Esophagus muscularis mucosa (tissue), 4 donors: Measurements from ENCODE around the gene LRRC42.

Experiments
- CTCF ChIP-seq, 3 experiments: fragments of 200-600 bp in 2 of 3; fragments of 450-650 bp in 1 of 3; sonication (generic) in 2 of 3; IDR thresholded peaks; one replicate each; pipeline ENCODE4 v1.5.1; 2017 to 2019; ENCODE audit warnings: antibody characterized with exemption in 3 of 3, mild to moderate bottlenecking in 2 of 3, moderate library complexity in 1 of 3
- EP300 ChIP-seq: sonication (generic); formaldehyde crosslinking; IDR thresholded peaks from one replicate; pipeline ENCODE4 v1.6.1; 2017; ENCODE audit warnings: antibody characterized with exemption
- POLR2A ChIP-seq: fragments of 450-650 bp; IDR thresholded peaks from one replicate; pipeline ENCODE4 v1.6.1; 2017; ENCODE audit warnings: antibody characterized with exemption, moderate library complexity, mild to moderate bottlenecking, low read depth
- POLR2AphosphoS5 ChIP-seq, 2 donors: sonication (generic); formaldehyde crosslinking; IDR thresholded peaks; one replicate each; pipeline ENCODE4 v1.6.1; 2017; ENCODE audit warnings: antibody characterized with exemption in 2 of 2

- no peak for TF ChIP-seq POLR2AphosphoS5 (IDR thresholded peaks at IDR 0.05)
- TF ChIP-seq CTCF (IDR thresholded peaks at IDR 0.05): no peak
- no peak for TF ChIP-seq POLR2A
- TF ChIP-seq EP300: no peak
Observed at GRCh38 chr1:53948291-53948690, 2.1 kb downstream of the LRRC42 start.
